GM23338 (cell line): ENCODE measurements around the gene NOSTRIN.

Experiments
- CREB1 ChIP-seq: fragments of 250-450 bp; sonication (Bioruptor Pico); IDR thresholded peaks from 2 replicates; pipeline ENCODE4 v1.5.0; 2020; ENCODE audit warnings: low read depth, mild to moderate bottlenecking, moderate library complexity
- CTCF ChIP-seq, 2 experiments: fragments of 200-600 bp in 1 of 2; sonication (generic) in 1 of 2; conservative IDR thresholded peaks; 2 replicates each; pipeline versions ENCODE4 v1.5.1 to v1.6.1; 2016 to 2017; ENCODE audit warnings: antibody characterized with exemption in 2 of 2, low read depth in 2 of 2, mild to moderate bottlenecking in 2 of 2, moderate library complexity in 1 of 2
- EZH2 ChIP-seq: fragments of 200-600 bp; sonication (generic); IDR thresholded peaks from one replicate; pipeline ENCODE4 v1.8.0; 2017; ENCODE audit warnings: antibody characterized with exemption, mild to moderate bottlenecking, low read depth; ENCODE audit not compliant: unreplicated experiment
- EZH2phosphoT487 ChIP-seq: fragments of 200-600 bp; sonication (generic); IDR thresholded peaks from one replicate; pipeline ENCODE4 v1.8.1; 2018; ENCODE audit warnings: antibody characterized with exemption; ENCODE audit not compliant: unreplicated experiment
- JUNB ChIP-seq: IDR thresholded peaks from one replicate; pipeline ENCODE4 v1.6.1; 2016; ENCODE audit warnings: antibody characterized with exemption; ENCODE audit not compliant: unreplicated experiment
- NANOG ChIP-seq: IDR thresholded peaks from 2 replicates; pipeline ENCODE4 v1.6.1; 2016; ENCODE audit warnings: antibody characterized with exemption, borderline replicate concordance
- POLR2AphosphoS5 ChIP-seq: IDR thresholded peaks from 2 replicates; pipeline ENCODE4 v1.6.1; 2016; ENCODE audit warnings: antibody characterized with exemption, low read depth

- no peak for TF ChIP-seq POLR2AphosphoS5
- TF ChIP-seq CTCF (conservative IDR thresholded peaks at IDR 0.05; ENCODE audit: low read depth in 2 of 2), result no peak
- no peak for TF ChIP-seq EZH2phosphoT487
- no peak for TF ChIP-seq JUNB
- no peak for TF ChIP-seq EZH2
- no peak for TF ChIP-seq NANOG
- TF ChIP-seq CREB1 (CRISPR knock-in tag), result no peak
These were observed 5.2 kb upstream of the NOSTRIN start for GRCh38 chr2:168797286-168797655.
